Panc1 (cell line): Measurements from ENCODE around the gene PIWIL4.

Experiments used
- TF ChIP-seq, protein P1 (sequence below): fragments of 450-650 bp; IDR thresholded peaks from 2 replicates; pipeline ENCODE4 v1.5.1; 2017; ENCODE audit warnings: mild to moderate bottlenecking
- TF ChIP-seq, protein P2 (sequence below), 2 experiments: IDR thresholded peaks; 2 replicates each; pipeline ENCODE4 v1.6.1; 2011 to 2012; ENCODE audit warnings: low read depth in 2 of 2, control low read depth in 1 of 2, low read length in 1 of 2, mild to moderate bottlenecking in 1 of 2, moderate library complexity in 1 of 2; ENCODE audit not compliant: insufficient read depth in 1 of 2

DNA sequence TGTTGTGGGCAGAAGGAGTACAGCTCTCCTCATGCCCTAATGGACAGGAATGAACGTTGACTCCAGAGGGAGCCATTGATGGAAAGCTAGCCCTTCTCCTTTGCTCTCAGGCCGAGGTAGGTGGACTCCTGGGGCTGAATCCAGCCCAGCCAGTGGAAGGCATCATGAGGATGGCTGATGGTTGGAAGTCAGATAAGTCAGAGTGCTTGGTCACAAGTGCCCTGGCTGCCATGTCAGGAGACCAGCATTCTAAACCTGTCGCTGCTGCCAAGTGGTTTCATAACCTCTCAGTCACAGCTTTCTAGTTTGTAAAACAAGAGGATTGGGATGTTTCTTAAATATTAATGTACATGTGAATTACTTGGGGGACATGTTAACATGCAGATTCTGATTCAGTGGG, 32.3 kb downstream of the PIWIL4 start:
- TF ChIP-seq, protein P1, sequence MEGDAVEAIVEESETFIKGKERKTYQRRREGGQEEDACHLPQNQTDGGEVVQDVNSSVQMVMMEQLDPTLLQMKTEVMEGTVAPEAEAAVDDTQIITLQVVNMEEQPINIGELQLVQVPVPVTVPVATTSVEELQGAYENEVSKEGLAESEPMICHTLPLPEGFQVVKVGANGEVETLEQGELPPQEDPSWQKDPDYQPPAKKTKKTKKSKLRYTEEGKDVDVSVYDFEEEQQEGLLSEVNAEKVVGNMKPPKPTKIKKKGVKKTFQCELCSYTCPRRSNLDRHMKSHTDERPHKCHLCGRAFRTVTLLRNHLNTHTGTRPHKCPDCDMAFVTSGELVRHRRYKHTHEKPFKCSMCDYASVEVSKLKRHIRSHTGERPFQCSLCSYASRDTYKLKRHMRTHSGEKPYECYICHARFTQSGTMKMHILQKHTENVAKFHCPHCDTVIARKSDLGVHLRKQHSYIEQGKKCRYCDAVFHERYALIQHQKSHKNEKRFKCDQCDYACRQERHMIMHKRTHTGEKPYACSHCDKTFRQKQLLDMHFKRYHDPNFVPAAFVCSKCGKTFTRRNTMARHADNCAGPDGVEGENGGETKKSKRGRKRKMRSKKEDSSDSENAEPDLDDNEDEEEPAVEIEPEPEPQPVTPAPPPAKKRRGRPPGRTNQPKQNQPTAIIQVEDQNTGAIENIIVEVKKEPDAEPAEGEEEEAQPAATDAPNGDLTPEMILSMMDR = no peak
- TF ChIP-seq, protein P2, sequence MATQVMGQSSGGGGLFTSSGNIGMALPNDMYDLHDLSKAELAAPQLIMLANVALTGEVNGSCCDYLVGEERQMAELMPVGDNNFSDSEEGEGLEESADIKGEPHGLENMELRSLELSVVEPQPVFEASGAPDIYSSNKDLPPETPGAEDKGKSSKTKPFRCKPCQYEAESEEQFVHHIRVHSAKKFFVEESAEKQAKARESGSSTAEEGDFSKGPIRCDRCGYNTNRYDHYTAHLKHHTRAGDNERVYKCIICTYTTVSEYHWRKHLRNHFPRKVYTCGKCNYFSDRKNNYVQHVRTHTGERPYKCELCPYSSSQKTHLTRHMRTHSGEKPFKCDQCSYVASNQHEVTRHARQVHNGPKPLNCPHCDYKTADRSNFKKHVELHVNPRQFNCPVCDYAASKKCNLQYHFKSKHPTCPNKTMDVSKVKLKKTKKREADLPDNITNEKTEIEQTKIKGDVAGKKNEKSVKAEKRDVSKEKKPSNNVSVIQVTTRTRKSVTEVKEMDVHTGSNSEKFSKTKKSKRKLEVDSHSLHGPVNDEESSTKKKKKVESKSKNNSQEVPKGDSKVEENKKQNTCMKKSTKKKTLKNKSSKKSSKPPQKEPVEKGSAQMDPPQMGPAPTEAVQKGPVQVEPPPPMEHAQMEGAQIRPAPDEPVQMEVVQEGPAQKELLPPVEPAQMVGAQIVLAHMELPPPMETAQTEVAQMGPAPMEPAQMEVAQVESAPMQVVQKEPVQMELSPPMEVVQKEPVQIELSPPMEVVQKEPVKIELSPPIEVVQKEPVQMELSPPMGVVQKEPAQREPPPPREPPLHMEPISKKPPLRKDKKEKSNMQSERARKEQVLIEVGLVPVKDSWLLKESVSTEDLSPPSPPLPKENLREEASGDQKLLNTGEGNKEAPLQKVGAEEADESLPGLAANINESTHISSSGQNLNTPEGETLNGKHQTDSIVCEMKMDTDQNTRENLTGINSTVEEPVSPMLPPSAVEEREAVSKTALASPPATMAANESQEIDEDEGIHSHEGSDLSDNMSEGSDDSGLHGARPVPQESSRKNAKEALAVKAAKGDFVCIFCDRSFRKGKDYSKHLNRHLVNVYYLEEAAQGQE (IDR thresholded peaks at IDR 0.05; ENCODE audit: insufficient read depth in 1 of 2, low read depth in 2 of 2, low read length in 1 of 2) = no peak
